ENCODE results near the gene NAPSA.

Gene NAPSA

DNA sequence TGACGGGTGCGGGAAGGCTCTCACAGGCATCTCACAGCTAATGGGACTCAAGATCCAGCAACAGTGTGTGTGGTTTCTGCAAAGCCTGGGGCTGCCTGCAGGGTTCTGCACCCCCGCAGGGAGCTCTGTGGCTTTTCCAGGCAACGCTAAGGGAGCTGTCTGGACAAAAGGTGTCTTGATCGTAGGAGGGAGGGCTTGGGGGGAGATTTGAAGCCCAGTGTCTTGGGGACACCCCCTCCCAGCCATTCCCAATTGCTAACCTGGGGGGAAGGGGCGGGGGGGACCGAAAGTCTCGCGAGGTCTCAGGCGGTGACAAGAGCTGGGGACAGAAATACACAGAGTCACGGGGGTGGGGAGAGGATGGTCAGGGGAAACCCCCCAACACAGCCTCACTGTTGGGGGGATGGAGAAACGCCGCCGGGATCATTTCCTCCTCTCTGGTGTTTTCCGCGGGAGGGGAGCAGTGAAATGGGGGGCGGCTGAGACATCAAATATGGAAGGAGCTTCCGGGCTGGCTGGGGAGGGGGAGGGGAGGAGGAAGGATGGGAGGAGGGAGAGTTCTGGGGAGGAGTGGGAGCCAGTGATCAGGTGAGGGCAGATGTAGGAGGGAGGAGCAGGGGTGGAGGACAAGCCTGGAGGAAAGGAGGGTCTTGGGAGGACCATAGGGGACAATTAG is 49.5 kb downstream of the NAPSA start:
- H3K27ac Mint-ChIP-seq, result peak overlapping the region; percentile 21
- peaks cover 0 to 2% of the 10 kb centered on the region in 2 donors for H3K9me3 Mint-ChIP-seq
- DNase-seq, result peak; percentile 53
- peak; percentile 84 to 86 for ATAC-seq (replicated peaks)
- peaks cover 39 to 48% of the 10 kb centered on the region in 2 donors for H3K27me3 Mint-ChIP-seq
- H3K4me1 Mint-ChIP-seq, result peaks cover 27 to 38% of the 10 kb centered on the region in 2 donors
- H3K36me3 Mint-ChIP-seq, result peaks cover 25 to 44% of the 10 kb centered on the region in 2 donors
- peak overlapping the region; percentile 67 to 77 for H3K4me3 Mint-ChIP-seq

DNA sequence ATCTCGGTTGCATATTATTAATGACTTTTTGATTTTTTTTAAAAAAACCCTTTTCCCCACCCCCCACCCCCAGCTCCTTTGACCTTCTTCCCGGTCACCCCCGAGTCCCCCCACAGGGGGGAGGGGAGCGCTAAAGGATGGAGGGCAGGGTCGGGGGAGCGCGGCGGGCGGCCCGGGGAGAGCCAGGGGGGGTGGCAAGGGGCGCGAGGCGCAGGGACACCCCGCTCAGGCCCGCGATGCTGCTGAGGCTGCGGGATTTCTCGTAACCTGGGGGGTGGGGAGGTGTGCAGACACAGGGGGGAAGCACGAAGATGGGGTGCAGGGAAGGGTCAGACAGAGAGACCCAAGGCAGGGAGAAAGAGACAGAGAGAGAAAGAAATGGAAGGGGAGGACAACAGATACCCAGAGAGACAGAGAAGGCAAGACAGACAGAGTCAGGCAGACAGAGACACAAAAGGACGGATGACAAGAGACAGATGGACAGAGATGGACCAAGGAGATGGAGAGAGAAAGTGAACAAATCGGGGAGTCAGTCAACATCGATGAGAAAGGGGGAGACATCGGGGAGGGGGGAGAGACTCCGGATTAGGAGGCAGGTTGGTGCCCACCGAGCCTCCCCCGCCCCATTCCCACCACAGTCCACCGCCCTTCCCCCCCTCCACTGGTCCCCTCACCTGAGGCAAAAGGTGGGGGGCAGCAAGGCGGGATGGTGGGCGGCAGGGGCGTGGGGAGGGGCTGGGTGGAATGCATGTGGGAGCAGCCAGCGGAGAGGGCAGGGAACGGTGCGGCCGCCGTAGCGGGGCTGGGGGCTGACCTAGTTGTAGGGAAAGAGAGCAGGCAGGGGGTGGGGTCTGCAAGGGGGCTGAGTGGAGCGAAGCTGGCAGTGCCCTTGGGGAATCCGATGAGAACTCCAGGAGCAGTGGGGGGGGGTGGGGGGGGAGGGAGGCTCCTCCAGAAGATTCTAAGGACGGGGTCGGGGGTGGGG is 50.4 kb downstream of the NAPSA start:
- H3K4me3 Mint-ChIP-seq, result peak overlapping the region; percentile 3 to 77
- H3K27me3 Mint-ChIP-seq, result peaks cover 48 to 52% of the 10 kb centered on the region in 2 donors
- peaks cover 18 to 36% of the 10 kb centered on the region in 2 donors for H3K36me3 Mint-ChIP-seq
- peak overlapping the region; percentile 21 for H3K27ac Mint-ChIP-seq
- peaks cover 0 to 2% of the 10 kb centered on the region in 2 donors for H3K9me3 Mint-ChIP-seq
- H3K4me1 Mint-ChIP-seq, result peaks cover 27 to 32% of the 10 kb centered on the region in 2 donors
- ATAC-seq (replicated peaks), result no peak
- no peak for DNase-seq

DNA sequence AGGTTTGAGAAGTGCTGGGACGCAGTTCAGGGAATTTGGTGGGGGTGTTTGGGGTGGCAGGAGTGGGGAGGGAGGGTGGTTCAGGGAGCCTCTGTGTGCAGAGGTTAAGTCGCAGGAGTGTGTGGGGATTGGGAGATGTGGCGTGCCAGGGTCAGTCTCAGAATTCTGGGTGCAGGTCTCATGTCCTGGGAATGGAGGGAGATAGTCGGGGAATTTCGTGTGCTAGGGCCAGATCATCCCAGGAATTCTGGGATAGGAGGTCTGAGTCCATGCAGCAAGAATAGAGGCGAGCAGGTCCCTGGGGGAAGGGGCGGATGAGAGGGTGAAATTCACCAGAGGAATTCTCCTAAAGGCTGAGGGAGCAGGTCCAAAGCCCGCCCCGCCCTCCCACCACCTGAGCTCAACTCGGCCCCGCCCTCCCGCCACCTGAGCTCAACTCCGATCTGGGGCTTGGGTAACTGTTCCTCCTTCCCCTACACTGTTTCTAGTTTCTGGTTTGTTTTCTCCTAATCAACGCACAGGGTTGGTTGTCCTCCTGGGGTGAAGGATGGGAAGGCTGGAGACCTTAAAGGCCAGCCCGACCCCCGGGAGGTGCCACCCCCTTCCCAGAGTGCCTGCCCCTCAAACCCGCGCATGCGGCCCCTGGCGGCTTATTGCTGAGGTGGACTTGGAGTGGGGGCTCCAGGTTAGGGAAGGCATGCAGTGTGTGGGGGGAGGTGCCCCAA is 51.5 kb downstream of the NAPSA start:
- peaks cover 26 to 32% of the 10 kb centered on the region in 2 donors for H3K4me1 Mint-ChIP-seq
- H3K4me3 Mint-ChIP-seq, result peak overlapping the region; percentile 23 to 42
- H3K27me3 Mint-ChIP-seq, result peaks cover 58 to 62% of the 10 kb centered on the region in 2 donors
- peaks cover 8 to 26% of the 10 kb centered on the region in 2 donors for H3K36me3 Mint-ChIP-seq
- H3K27ac Mint-ChIP-seq, result peak overlapping the region; percentile 66
- H3K9me3 Mint-ChIP-seq, result peaks cover 0 to 2% of the 10 kb centered on the region in 2 donors
- ATAC-seq (replicated peaks), result peak in 1 of 2 donors; percentile 17
- no peak for DNase-seq

DNA sequence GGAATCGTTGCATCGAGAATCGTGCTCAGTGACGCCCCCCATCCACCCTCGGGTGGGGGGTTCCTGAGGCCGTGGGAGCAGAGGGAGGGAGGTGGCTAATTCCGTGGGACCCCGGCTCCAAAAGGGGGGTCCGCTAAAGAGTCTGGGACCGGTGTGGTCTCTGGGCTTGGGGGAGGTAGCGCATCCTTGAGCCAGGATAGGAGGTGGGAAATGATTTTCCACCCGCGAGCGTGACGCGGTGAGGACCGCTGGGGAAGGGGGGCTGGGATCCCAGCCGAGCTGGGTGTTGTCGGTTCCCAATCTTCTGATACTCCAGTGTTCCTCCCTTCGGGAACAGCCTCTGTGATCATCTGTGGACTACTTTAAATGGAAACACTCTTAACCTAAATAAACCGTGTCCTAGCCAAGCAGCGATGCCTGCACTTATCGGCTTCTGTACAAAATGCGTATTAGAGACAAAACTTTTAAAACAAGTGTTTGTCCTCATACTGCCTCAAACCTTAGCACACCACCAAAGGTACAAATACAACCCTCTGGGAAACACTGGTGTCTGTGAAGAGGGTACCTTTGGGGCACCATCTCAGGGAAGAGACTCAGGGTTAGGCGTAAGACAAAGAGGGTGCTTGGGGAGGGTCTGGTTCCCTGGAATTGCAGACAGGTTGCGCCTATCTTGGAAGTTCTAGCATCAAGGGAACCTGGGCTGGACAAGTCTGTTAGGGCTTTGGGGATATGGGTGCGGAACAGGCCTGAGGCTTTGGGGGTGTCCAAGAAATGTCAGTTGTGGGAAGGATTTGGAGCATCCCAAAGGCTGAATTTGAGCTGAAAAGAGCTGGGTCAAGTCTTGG is 52.2 kb downstream of the NAPSA start:
- Mint-ChIP-seq H3K4me3 (peak overlapping the region; percentile 4 to 23), H3K36me3 (peaks cover 13 to 27% of the 10 kb centered on the region in 2 donors), H3K4me1 (peaks cover 27 to 32% of the 10 kb centered on the region in 2 donors), H3K27ac (peak overlapping the region; percentile 66), H3K27me3 (peaks cover 66 to 70% of the 10 kb centered on the region in 2 donors), H3K9me3 (peaks cover 5 to 8% of the 10 kb centered on the region in 2 donors)
- DNase-seq (no peak), ATAC-seq (replicated peaks) (no peak)

DNA sequence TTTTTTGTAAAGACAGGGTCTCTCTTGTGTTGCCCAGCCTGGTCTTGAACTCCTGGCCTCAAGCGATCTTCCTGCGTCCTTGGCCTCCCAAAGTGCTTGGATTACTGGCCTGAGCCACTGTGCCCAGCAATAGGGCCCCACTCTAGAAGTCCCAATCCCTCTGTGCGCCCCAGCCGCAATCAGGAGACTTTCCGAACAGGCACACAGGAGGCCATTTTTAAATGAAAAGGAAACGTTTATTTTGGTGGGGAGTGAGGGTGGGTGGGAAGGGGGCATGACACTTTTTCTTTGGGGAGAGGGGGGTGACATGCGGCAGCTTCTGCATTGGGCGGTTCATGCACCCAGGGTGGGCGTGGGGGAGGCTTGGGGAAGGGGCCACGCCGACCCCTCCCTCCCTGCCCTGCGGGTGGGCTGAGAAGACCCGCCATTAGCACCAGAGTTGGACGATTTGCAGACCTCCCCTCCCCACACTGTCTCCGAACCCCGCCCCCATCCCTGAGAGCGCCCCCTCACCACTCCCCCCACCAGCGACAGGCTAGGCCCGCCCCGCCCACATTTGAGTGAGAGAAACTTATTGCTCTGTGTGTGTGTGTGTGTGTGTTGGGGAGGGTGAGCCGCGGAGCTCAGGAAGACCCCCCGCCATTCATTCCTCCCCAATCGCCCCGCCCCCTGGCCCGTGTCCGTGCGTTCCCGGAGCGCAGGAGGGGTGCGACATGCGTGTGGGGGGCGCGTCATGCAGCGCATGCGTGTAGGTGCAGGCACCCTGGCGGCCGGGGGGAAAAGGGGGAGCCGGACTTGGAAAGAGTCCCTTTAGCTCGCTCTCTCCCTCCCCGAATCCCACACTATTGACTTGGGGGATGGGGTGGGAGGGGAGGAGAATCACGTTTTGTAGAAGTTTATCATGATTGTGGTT is 53.5 kb downstream of the NAPSA start:
- H3K27me3 Mint-ChIP-seq, result peaks cover 76% of the 10 kb centered on the region in 2 donors
- H3K36me3 Mint-ChIP-seq, result peaks cover 5 to 20% of the 10 kb centered on the region in 2 donors
- peak in 1 of 2 donors; percentile 17 for ATAC-seq (replicated peaks)
- peak overlapping the region; percentile 27 for H3K27ac Mint-ChIP-seq
- H3K4me1 Mint-ChIP-seq, result peaks cover 27 to 32% of the 10 kb centered on the region in 2 donors
- DNase-seq, result no peak
- H3K9me3 Mint-ChIP-seq, result peaks cover 9 to 10% of the 10 kb centered on the region in 2 donors
- H3K4me3 Mint-ChIP-seq, result peak overlapping the region in 1 of 2 donors; percentile 37

DNA sequence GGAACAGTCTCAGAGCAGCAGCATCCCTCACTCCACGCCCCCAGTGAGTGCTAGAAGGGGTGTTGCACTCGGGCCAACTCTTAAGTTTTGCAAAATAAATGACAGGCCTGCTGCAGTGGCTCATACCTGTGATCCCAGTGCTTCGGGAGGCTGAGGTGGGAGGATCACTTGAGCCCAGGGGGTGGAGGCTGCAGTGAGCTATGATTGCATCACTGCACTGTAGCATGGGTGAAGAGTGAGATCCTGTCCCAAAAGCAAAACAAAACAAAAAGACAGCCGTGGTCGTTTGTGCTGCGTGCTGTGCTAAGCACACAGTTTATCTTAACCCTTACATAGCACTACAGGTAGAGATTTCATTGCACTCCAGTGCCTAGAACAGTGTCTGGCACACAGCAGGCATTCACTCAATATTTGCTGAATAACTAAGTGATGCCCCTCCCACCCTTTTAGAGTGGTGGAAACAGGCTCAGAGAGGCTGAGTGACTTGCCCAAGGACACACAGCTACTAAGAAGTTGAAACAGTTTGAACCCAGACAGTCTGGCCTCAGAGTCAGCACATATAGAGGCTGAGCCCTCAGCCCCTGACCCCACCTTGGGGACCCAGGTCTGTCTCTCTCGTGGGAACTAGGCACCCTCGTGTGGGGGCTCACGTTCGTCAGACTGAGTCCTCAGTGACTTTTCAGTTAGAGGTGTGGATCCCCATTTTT is 54.5 kb downstream of the NAPSA start:
- Mint-ChIP-seq H3K9me3 (peaks cover 9 to 10% of the 10 kb centered on the region in 2 donors), H3K36me3 (peaks cover 5 to 12% of the 10 kb centered on the region in 2 donors), H3K4me1 (peaks cover 21 to 26% of the 10 kb centered on the region in 2 donors), H3K27ac (no peak overlapping the region), H3K27me3 (peaks cover 72 to 77% of the 10 kb centered on the region in 2 donors), H3K4me3 (no peak overlapping the region)
- DNase-seq, result no peak
- no peak for ATAC-seq (replicated peaks)

DNA sequence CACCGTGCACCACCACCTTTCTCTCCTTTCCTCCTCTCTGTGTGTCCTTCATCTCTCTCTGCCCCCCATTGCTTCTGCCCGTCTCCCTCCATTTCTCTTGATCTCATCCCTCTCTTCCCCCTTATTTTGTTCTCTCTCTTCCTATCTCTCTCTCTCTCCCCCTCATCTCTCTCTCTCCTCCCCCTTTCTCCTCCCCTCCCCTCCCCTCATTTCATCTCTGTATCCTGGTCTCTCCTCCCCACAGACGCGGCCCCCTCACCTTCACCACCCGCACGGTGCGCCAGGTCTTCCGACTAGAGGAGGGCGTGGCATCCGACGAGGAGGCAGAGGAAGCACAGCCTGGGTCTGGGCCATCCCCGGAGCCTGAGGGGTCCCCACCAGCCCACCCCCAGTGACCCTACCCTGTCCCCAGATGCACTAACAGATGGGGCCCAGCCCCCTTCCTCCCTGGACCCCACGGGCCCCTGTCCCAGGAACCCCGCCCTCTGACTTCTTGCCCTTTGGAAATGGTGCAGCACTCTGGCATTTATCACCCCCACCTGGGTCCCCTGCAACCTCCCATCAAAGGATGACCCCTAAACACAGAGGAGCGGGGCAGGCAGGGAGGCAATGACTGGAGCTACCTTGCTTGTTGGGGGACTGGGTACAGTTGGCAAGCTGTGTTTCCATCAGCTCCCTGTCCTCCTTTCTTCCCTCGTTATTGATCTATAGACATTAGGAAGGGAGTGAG is 55.9 kb downstream of the NAPSA start:
- peaks cover 5 to 8% of the 10 kb centered on the region in 2 donors for H3K36me3 Mint-ChIP-seq
- H3K4me3 Mint-ChIP-seq, result no peak overlapping the region

DNA sequence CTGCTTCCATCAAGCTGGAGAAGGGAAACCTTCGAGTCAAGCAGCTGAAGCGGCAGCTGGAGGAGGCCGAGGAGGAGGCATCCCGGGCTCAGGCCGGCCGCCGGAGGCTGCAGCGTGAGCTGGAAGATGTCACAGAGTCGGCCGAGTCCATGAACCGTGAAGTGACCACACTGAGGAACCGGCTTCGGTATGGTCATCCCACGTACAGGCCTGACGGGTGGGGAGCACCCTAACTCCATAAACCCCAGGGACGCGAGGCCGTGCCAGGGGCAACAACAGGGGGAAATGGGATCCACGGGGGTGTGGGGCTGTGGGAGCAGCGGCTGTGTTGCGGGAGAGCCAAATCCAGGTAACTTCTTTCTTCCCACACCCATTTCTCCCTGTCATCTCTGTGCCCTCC is 56.4 kb downstream of the NAPSA start:
- peaks cover 67 to 73% of the 10 kb centered on the region in 2 donors for H3K27me3 Mint-ChIP-seq
- H3K36me3 Mint-ChIP-seq, result peaks cover 5 to 8% of the 10 kb centered on the region in 2 donors
- no peak overlapping the region for H3K27ac Mint-ChIP-seq
- H3K4me3 Mint-ChIP-seq, result no peak overlapping the region
- H3K4me1 Mint-ChIP-seq, result peaks cover 9 to 12% of the 10 kb centered on the region in 2 donors
- peaks cover 9 to 10% of the 10 kb centered on the region in 2 donors for H3K9me3 Mint-ChIP-seq
- DNase-seq (no peak), ATAC-seq (replicated peaks) (no peak)

More for the DNA sequence above, 55.9 kb downstream of the NAPSA start:
- ATAC-seq (replicated peaks) (no peak), DNase-seq (no peak)
- Mint-ChIP-seq H3K9me3 (peaks cover 9 to 10% of the 10 kb centered on the region in 2 donors), H3K27ac (no peak overlapping the region), H3K27me3 (peaks cover 71 to 76% of the 10 kb centered on the region in 2 donors), H3K4me1 (peaks cover 13 to 15% of the 10 kb centered on the region in 2 donors)

Measured in stimulated activated naive B cell treated with anti-CD40 and anti-IgM and Interleukin-4, amounts not matched to agents 10 μg/mL and 1 μg/mL and 100 μg/mL, for 72 hours (primary cell).